ENCODE results near the gene CORO2B.

Gene CORO2B

DNA sequence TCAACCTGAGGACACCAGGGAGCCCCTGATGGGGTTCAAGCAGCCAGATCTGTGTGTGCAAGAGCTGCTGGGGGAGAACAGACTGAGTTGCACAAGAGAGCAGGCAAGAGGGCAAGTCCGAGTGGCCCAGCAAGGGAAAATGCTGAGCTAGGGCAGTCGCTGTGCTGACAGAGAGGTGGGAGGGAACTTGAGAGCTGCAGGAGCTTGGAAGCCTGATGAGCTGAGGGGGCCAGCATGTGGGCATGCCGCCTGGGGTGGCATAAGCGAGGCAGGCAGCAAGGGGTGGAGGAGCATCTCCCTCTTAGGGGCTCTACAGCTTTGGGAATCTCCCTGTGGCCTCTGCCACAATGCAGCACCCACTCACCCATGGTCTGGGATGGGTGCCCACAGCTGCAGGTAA, 4.7 kb upstream of the CORO2B start:
- no peak for DNase-seq (ENCODE audit: low read depth in 2 of 2)

DNA sequence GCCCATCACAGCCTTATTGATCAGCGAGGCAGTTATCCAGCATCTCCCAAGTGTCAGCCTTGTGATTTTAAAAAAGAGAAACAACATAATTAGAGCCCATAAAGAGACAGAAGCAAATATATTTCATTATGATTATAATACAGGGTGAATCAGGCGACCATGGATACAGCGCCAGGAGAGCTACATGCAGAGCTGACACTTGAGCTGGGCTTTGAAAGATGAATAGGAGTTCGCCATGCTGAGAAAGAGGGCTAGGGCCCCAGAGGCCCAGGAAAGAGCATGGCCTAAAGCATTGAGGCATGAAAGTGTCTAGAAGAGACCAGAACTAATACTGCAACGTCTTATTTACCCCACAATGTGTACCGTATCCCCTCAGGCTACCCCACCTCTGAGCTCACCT, 4.2 kb upstream of the CORO2B start:
- no peak for DNase-seq (ENCODE audit: low read depth in 2 of 2)

DNA sequence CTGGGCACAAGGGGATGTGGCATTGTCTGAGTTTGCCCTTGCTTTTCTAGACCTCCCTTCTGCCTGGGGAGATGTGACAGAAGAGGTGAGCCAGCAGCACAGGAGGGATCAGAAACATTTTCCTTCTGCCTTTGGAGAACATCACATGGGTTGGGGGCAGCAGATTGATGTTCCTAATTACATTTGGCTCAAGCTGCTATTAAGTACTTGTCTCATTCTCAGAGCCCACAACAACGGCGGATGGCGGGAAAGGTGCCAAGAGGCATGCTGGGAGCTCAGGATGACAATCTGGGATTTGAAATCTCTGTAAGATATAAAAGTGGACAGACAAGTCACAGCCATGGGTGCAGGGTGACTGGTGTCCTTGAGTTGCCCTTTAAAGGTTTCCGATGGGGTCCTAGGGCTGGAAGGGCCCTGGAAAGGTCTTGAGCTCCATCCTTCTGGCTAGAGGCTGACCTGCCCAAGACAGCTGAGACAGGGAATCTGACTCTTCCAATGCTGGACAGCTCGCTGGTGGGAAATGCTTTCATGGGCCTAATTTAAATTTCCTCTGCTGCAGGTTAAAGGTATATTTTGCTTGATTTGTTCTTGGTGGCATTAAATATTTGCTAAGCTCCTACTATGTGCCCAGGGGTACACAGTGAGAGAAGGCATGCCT, 2.4 kb upstream of the CORO2B start:
- no peak for DNase-seq (ENCODE audit: low read depth in 2 of 2)

DNA sequence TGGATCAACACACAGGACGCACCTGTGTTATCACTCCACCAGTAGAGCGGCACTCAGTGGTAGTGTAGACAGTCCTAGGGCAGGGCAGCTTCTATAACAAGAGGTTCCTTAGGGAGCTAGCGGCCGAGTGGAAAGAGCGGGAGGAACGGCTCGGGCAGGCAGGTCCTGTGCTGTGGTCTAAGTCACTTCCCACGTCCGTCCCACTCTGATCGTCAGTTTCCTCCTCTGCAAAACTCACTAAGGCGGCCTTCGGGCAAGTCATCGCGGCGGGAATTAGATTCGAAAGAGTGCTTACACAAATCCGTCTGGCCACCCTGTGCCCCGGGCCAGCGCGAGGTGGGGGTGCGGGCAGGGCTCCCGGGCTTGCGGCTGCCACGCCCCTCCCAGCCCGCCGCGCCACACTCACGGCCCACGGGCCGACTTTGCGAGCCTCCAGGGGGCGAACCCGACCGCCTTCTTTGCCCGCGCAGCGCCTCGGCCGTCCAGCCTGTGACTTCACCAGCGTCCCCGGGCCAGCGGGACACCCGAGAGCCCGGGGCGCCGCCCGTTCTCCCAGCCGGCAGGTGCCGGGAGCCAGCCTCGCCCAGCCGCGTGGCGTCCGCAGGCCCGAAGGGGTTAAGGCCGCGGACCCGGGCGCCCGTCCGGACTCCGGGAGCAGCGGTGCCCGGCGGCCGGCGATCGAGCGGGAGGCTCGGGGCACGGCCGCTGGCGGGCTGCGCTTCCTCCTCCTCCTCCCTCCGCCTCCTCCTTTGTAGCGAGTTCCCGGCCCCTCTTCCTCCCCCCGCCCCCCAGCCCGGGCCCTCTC, 416 bp upstream of the CORO2B start:
- no peak for DNase-seq (ENCODE audit: low read depth in 2 of 2)

DNA sequence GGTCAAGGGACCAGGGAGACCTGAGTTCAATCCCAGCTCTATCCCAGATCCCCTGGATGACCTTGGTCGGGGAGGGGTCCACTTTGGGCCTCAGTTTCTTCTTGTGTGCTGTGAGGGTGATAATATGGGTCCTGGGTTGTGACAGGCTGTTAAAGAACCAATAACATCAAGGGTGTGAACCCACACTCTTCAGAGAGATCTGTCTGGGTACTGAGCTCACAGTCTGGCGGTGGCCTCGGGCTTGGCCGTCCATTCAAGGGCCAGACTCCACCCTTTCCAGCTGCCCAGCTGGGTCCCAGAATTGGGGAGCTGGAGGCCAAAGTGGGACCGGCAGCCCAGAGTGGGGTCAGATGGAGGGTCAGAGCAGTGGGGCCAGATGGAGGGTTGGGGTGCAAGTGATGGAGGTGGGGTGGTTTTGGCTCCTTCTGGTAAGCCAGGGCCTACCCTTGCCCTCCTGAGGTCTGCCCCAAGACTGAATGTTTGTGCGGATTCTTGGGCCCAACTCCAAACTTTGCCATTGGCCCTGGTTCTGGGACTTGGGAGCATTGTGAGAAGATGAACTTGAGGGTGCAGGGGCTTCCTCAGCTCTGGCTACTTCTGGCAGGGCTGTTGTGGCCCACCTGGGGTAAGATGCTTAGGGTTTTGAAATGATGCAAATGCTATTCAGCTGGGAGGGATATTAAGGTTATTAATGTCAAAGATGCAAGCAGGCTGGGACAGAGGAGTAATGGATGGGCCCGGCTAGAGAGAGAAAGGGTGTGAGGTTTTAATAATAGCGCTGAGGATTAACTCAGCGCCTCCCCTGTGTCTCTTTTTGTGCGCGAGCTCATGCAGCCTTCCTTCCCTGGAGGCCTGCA, 1.5 kb downstream of the CORO2B start:
- no peak for DNase-seq (ENCODE audit: low read depth in 2 of 2)

DNA sequence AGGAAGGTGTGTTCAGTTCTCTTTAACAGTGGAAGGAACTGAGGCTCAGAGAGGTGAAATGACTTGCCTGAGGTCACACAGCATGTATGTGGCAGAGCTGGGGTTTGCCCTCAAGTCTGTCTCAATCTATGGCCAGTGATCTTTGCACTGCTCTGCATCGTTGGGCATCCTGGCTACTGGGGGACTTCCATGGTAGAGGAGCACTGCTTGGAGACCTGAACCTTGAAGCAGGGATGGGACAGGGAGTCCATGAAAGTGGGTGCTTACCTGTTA, 2.0 kb downstream of the CORO2B start:
- DNase-seq (ENCODE audit: low read depth in 2 of 2), result no peak

DNA sequence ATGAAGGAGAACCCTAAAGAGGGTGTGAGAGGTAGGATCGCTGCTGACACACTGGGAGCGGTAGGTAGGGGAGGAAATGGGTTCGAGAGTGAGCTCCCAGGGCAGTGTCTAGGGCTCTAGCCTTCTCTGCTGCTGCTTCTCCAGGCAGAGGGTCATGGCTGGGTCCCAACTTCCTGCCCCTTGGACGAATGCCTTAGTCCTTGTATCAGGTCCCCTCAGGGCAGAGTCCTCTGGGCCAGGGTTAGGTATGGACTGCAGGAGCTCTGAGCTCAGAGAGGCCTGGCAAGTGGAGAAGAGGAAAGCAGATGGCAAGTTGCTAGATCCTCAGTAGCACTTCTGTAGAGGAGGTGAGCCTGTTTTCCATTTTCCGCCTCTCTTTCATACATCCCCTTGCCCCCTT, 2.9 kb downstream of the CORO2B start:
- no peak for DNase-seq (ENCODE audit: low read depth in 2 of 2)

DNA sequence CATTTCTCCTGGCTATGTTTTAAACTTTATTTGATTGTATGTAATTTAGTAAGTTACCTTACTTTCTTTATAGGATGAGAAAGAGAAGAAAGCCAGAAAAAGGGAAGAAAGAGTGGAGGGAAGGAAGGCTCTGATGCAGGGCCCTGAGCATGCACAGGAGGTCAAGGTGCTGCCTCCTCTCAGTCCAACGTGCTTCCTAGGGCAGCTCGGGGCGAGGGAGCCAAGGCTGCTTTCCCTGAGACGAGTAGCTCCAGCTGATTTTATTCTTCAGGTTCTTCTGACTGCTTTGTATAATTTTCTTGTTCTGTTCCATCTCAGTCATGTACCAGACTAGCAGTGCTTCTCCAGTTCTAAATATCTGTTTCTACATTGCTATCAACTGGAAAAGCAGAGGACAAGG, 3.4 kb downstream of the CORO2B start:
- DNase-seq (ENCODE audit: low read depth in 2 of 2), result no peak

DNA sequence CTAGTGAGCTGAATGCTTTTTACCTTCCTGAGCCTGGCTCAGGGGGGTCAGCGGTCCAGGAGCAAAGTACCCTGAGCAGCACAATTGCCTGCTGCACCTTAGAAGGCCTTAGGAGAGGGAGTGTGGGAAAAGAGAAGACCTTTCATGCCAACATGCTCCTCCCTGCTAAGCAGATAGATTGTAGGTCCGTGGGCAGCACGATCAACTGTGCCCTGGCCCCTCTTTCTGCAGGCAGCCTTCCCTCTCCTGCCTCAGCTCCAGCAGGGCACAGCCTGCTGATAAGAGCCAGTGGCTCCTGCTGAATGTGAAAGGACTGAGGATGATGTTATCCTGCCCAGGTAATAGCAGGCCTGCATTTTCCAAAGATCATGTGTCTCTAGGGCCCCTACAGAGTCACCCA, 4.1 kb downstream of the CORO2B start:
- DNase-seq (ENCODE audit: low read depth in 2 of 2), result no peak

DNA sequence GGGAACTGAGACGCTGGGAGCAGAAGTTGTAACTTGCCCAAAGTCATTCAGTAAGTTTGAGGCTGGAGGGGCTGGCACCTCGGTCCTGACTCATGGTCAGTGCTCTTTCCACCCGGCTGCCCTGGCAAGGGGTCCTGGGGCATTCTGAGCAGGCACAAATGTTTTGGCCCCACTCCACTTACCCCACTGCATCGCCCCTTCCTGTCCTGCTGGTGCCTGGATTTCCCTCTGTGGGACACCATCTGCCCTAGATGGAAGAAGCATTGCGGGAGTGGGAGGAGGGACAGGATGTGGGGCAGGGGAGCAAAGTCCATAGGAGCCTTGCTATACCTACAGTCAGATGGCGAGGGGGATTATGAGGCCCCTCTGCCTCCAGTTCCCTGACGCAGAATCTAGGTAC, 4.5 kb downstream of the CORO2B start:
- DNase-seq (ENCODE audit: low read depth in 2 of 2), result no peak

DNA sequence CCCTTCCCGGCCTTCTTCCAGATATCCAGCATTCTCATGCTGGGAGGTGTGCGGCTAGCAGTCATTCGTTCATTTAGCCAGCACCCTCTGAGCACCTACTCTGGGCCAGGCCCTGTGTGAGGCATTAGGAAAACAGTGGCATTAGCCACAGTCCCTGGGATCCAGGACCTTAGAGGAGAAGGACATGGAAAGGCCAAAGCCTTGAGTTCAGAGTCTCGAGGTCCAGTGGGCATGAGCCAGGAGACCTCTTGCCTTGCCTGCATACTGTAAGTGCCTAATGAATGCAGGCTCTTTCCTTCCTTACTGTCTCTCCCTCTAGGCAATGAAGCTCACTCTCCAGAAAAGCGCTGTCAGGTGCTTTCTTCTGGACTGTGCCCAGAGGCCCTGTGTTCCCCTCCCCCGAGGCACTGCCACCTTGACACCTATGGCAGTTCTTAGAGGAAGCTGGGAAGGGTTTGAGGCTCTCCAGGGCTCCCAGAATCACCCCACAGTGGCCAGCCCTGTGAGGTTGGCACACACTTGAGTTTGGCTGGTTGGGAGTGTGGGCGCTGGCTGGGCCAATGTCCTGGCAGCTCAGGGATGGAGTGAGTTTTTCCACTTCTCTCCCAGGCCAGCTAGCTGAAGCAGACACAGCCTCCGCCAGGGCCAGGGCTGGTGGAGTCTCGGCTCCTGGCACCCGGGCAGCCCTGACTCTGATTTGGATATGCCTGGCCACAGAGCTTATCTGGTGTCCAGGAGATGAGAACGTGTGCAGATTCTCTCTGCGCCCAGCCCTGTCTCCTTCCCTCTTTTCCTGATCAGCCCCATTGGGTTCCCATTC, 5.4 kb downstream of the CORO2B start:
- DNase-seq (ENCODE audit: low read depth in 2 of 2), result no peak

DNA sequence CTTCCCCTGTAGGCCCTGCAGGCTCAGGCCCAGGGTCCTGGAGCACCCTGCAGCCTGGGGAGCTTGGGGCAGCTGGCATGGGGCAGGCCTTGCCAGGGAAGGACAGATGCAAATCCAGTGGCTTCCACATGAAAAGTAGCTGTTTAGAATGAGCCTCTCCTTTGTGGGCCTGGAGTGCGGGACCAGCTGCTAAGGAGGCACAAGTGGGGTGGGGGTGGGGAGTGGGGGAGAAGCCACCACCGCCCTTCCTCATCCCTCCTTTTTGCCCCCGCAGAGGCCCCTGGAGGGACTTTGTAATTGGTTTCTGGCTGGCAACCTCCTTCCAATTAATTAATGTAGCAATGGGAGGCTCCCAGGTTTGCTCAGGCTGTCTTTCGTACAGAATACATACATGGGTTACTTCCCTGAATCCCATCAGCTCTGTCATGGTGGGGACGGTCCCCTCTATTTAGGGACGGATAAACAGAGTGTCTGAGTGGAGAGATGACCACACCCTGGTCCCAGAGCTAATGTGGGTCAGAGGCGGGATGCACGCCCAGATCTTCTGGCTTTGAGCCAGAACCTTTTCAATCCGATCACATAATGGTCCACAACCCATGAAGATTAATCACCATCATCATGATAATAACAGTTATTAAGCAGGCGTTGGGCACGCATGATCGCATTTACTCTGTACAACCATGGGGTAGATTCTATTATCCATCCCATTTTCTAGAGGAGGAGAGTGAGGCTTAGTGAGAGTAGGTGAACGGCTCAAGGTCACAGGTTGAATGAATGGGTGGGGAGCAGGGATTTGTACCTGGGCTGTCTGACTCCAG, 6.2 kb downstream of the CORO2B start:
- no peak for DNase-seq (ENCODE audit: low read depth in 2 of 2)

DNA sequence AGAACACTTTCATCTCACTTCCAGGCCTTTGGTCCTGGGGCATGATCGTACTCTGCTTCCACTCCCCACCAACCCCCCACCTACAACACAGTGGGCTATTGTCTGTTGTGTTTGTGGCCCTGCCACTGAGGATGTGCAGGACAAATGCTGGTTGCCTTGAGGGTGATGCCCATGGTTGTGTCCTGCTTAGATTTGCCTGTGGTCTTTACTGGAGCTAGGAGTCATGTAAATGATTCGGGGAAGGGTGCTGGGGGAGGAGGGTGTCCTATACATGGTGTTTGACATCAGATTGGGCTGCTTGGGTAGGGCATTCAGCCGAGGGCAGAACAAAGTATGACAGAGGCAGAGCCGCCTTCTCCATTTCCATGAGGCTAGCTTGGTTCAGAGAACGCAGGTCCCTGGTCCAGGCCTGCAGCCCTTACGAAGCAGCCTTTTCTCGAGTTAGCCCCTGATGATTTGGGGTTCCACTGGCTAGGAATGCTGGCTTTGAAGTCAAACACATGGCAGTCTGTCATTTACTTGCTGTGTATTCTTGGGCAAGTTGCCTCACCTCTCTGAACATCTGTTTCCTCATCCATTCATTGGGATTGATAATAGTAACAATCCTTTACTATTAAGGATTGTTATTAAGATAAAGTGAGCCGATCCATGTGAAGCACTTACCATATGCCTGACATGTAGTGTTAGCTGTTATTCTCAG, 6.9 kb downstream of the CORO2B start:
- no peak for DNase-seq (ENCODE audit: low read depth in 2 of 2)

DNA sequence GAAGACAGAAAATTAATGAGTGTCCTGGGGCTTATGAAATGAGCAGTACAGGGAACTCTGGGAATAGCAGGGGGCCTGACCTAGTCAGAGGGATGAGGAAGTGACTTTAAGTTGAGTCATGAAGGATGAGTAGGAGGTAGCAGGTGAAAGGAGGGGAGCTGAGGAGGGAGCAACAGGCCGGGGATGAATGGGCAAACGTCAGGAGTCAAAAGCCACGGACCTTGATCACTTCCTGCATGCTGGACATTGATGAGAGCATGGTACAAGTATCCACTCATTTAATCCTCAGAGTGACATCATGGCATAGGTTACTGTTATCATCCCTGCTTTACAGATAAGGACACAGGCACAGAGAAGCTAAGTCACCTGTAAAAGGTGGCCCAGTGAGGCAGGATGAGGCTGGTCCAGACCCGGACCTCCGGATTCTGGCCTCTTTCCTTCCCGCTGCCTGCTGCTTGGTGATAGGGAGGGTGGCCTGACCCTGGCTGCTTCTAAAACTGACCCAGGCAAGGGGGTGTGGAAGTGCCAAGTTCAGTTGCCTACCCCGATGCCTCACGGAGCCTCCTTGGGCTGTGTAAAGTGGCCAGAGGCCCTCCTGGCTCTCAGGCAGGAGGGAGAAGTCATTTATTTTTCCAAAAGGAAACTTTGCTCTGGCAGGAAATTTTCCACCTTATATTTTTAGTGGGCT, 7.6 kb downstream of the CORO2B start:
- DNase-seq (ENCODE audit: low read depth in 2 of 2), result no peak

DNA sequence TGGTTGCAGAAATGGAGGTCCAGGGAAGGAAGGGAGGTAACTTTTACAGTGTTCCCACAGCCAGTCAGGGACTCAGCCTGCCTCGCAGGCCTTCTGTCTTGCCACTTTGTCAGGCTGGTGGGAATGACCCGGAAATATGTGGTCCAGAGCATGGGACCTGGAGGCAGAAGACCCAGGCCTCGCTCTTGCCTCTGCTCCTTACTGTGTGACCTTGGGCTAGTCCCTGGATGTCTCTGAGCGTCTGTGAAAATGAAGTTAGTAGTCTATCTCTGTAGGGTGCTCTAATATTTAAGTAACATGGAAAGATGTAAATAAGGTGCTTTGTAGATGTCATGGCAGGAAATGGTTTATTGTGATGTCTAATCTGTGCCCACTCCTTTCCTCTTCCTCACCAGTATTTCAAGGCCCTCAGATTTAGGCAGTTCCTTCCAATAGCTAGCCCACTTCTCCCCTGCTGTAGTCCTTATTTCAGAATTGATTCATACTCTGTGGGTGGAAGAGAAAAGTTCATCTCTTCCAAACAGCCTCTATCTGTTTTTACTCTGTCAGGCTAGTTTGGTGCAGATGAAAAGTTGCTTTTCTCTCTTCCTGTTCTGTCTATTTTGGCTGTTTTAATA, 9.1 kb downstream of the CORO2B start:
- DNase-seq (ENCODE audit: low read depth in 2 of 2), result no peak

DNA sequence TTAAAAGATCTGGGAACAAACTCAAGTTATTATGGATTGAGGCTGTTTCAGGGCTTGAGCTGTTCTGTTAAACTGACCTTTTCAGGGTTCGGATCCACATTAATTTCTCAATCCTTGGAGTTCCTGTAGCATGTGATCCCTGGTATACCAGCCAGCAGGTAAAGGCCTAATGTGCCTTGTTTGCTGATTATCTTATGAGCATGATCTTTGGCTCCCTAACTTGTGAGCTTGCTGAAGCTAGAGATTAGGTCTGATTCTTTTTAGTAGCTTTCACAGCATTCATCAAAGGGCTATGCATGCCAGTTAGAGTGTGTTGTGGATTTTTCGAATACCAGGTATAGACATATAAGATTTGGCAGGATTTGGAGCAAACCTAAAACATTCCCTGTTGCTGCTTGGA, 10.3 kb downstream of the CORO2B start:
- DNase-seq (ENCODE audit: low read depth in 2 of 2), result no peak

DNA sequence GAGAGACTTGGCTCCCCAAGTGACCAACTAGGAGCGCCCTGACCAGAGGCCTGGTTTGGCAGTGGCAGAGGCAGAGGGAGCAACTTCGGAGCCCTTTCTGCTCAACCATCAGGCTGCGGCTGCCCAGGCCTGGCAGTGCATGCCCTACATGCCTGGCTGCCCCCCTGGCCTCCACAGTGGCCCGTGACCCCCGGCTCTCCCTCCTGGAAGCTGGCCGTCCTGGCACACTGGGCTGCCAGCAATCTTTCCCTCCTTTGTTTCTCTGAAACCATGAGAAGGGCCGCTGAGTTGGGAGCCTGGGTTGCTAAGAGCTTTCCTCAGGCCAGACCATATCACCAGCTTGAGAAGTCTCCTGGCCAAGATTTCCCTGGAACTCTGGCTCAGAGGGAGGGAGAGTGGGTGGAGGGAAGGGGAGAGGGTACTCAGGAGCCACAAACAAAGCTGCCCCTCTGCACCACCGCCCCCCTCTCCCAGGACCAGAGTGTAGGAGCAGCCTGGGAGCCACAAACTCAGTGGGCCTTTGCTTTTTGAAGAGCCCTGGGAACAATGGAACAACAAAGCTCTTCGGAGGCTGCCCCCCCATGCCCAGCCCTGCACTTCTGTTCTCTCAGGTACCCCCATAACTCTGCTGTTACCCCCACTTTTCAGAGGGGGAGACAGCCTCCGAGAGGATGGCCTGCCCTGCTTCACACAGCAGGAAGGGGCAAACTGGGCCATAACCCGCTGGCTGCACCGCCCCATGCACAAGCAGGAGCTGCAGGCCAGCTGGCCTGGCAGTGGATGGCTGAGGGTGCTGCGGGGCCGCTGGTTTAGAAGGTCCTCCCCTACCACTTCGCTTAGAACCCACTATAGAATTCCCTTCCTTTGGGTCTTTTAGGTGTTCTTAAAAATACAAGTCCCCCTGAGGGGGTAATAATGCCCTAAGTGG, 11.3 kb downstream of the CORO2B start:
- no peak for DNase-seq (ENCODE audit: low read depth in 2 of 2)

DNA sequence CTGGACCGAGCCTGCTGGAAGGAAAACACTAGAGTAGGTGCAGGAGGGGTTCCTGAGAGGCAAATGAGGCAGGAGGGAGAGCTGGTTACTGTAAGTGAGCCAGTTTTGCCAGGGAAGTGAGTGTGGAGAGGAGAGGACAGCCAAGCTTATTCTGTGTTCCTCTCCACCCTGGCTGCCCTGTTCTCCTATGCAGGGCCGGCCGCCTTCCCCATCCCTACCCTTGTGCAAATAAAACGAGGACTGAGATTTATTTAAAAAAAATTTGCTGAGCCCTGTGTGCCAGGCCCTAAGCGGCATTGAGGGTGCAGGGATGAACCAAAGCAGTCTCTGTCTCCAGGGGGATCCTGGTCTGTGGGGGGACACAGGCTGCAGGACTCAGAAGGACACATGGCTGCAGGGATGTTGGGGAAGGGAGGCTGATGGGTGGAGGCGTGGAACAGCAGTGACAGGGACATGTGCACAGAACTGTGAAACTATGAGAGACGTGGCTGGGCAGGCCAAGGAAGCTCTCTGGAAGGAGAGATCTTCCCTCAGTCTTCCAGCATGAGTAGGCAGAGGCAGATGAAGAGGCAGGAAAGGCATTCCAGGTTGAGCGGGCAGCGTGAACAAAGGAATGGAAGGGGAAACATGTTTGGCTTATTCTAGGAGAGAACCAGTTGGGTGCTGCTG, 12.1 kb downstream of the CORO2B start:
- no peak for DNase-seq (ENCODE audit: low read depth in 2 of 2)

Data from stimulated activated CD4-positive, alpha-beta T cell treated with anti-CD3 and anti-CD28 coated beads, Interleukin-4, amount 100 ng/mL, for 48 hours (primary cell).